HG03571 (cell line): ENCODE results near the gene RAB22A.
"Not testable (repeated sequence)": the region's sequence is repeated elsewhere in the genome, so short reads cannot be mapped to it uniquely, and the experiment has no call there.

Experiments used
- ATAC-seq: cut with Tn5 transposase; IDR thresholded peaks from one replicate; pipeline ENCODE4 v1.9.1; 2021; ENCODE audit not compliant: unreplicated experiment

The RAB22A gene

GRCh38 chr20:58342104-58342945 lies 32.8 kb downstream of the RAB22A start:
- ATAC-seq: no peak

GRCh38 chr20:58344741-58345140 lies 35.2 kb downstream of the RAB22A start:
- ATAC-seq: no peak

- ATAC-seq: no peak
Observed at GRCh38 chr20:58349570-58349969, 40.1 kb downstream of the RAB22A start.

GRCh38 chr20:58352468-58352867 lies 43.0 kb downstream of the RAB22A start:
- ATAC-seq: no peak

- ATAC-seq: no peak
Observed at GRCh38 chr20:58359441-58359840, 49.9 kb downstream of the RAB22A start.

- ATAC-seq: no peak
Observed at GRCh38 chr20:58360936-58361335, 51.4 kb downstream of the RAB22A start.

- no peak for ATAC-seq
Observed at GRCh38 chr20:58361481-58362205, 52.1 kb downstream of the RAB22A start.

GRCh38 chr20:58362206-58362516 lies 52.6 kb downstream of the RAB22A start:
- ATAC-seq: no peak

GRCh38 chr20:58362970-58363369 lies 53.5 kb downstream of the RAB22A start:
- ATAC-seq: no peak

- ATAC-seq: no peak
Observed at GRCh38 chr20:58366866-58367265, 57.4 kb downstream of the RAB22A start.

GRCh38 chr20:58372806-58373205 lies 63.3 kb downstream of the RAB22A start:
- ATAC-seq: no peak

GRCh38 chr20:58373296-58373695 lies 63.8 kb downstream of the RAB22A start:
- not testable (repeated sequence) for ATAC-seq

GRCh38 chr20:58374027-58374850 lies 64.7 kb downstream of the RAB22A start:
- ATAC-seq: no peak

- no peak for ATAC-seq
Observed at GRCh38 chr20:58374906-58375758, 65.6 kb downstream of the RAB22A start.

GRCh38 chr20:58375759-58376352 lies 66.3 kb downstream of the RAB22A start:
- ATAC-seq: no peak

- no peak for ATAC-seq
Observed at GRCh38 chr20:58377017-58377416, 67.5 kb downstream of the RAB22A start.

GRCh38 chr20:58377766-58378401 lies 68.4 kb downstream of the RAB22A start:
- no peak for ATAC-seq

GRCh38 chr20:58378704-58379103 lies 69.2 kb downstream of the RAB22A start:
- no peak for ATAC-seq

GRCh38 chr20:58381627-58382026 lies 72.1 kb downstream of the RAB22A start:
- ATAC-seq: no peak

GRCh38 chr20:58382096-58382495 lies 72.6 kb downstream of the RAB22A start:
- ATAC-seq: no peak
